Mesothelial cell of epicardium (in vitro differentiated cells): ENCODE data around the gene APMAP. TPM values are rescaled to one million over a fixed set of nuclear protein-coding genes. Genes with fewer than 3 reads are reported as not detected.

Experiments
- DNase-seq, 2 experiments: peaks; one replicate each; pipeline ENCODE4 v3.0.0; 2021; ENCODE audit warnings: low spot score in 2 of 2; ENCODE audit not compliant: unreplicated experiment in 2 of 2
- H3K27ac Mint-ChIP-seq: 2 replicates; pipeline ENCODE4 v1.8.0; 2021; ENCODE audit warnings: mixed read lengths
- H3K27me3 Mint-ChIP-seq: 2 replicates; pipeline ENCODE4 v1.8.0; 2021; ENCODE audit warnings: low read depth, mixed read lengths
- H3K36me3 Mint-ChIP-seq: 2 replicates; pipeline ENCODE4 v1.8.0; 2021; ENCODE audit warnings: mixed read lengths
- H3K4me1 Mint-ChIP-seq: 2 replicates; pipeline ENCODE4 v1.8.0; 2021; ENCODE audit warnings: mixed read lengths
- H3K4me3 Mint-ChIP-seq: 2 replicates; pipeline ENCODE4 v1.8.0; 2021; ENCODE audit warnings: mild to moderate bottlenecking, moderate library complexity, mixed read lengths
- H3K9me3 Mint-ChIP-seq: 2 replicates; pipeline ENCODE4 v1.8.0; 2021; ENCODE audit warnings: mixed read lengths
- total RNA-seq: library from RNA; stranded (reverse); gene quantifications from 3 replicates; pipeline ENCODE4 v1.2.1, GENCODE V29; 2021
- TF ChIP-seq, protein P1 (sequence below): fragments of 200-600 bp; sonication (generic); IDR thresholded peaks from one replicate; pipeline ENCODE4 v1.5.0; 2021; ENCODE audit warnings: antibody characterized with exemption; ENCODE audit not compliant: unreplicated experiment

Gene APMAP
- total RNA-seq, 1 donor from 2014 or later: 77.4 TPM

DNA sequence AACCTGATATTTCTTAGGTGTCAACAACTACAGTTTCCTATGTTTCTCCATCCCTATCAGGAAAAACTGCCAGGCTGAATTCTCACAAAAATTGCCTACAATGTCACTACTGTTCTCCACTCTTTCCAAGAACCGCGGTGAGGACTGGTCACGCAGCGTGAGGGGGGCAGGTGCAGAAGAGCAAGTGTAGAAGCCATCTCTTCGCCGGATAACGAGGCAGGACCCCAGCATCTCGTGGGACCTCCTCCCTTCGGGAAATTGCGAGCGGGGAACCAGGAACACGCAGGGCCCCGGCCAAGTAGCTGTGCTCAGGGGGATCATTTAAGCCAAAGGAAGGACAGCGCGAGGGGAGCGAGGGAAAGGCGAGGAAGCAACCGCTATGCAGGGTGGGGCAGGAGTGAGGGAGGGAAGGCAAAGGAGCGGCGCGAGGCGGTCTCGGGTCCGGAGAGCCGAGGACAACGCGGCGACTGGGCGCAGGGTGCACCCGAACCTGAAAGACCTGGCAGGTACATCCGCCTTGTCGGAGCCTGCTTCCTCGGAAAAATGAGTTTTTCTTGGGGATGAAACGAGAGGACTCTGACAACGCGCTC is 559 bp downstream of the APMAP start:
- Mint-ChIP-seq H3K4me3 (peak overlapping the region; percentile 91), H3K27ac (peak overlapping the region; percentile 94), H3K9me3 (no peaks in the 10 kb centered on the region), H3K4me1 (peaks cover 39% of the 10 kb centered on the region), H3K36me3 (no peaks in the 10 kb centered on the region), H3K27me3 (peaks cover 4% of the 10 kb centered on the region)
- DNase-seq: peak in 1 of 2 experiments; percentile 56
- TF ChIP-seq, protein P1, sequence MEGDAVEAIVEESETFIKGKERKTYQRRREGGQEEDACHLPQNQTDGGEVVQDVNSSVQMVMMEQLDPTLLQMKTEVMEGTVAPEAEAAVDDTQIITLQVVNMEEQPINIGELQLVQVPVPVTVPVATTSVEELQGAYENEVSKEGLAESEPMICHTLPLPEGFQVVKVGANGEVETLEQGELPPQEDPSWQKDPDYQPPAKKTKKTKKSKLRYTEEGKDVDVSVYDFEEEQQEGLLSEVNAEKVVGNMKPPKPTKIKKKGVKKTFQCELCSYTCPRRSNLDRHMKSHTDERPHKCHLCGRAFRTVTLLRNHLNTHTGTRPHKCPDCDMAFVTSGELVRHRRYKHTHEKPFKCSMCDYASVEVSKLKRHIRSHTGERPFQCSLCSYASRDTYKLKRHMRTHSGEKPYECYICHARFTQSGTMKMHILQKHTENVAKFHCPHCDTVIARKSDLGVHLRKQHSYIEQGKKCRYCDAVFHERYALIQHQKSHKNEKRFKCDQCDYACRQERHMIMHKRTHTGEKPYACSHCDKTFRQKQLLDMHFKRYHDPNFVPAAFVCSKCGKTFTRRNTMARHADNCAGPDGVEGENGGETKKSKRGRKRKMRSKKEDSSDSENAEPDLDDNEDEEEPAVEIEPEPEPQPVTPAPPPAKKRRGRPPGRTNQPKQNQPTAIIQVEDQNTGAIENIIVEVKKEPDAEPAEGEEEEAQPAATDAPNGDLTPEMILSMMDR: no peak

DNA sequence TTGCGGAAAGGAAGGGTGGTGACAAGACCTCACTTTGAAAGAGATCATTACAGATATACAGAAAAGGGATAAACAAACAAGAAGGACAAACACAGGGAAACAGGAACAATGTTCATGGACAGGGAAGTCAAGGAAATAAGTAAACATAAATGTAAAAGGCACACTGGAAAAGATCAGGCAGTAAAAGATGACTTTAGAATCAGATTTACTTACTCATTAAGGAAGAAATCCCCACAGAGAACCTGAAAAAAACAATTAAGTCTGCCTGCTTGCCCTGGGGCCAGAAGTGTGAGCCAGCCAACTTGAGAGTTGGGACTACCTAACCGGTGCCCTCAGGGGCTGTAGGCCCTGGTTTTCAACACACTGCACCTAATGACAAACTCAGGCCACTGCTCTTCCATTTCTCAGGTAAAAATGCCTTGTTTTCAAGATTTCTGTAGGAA is 1.7 kb downstream of the APMAP start:
- Mint-ChIP-seq H3K27ac (no peak overlapping the region), H3K36me3 (no peaks in the 10 kb centered on the region), H3K4me3 (peak overlapping the region; percentile 91), H3K27me3 (no peaks in the 10 kb centered on the region), H3K4me1 (peaks cover 34% of the 10 kb centered on the region), H3K9me3 (no peaks in the 10 kb centered on the region)
- TF ChIP-seq, protein P1: no peak
- no peak for DNase-seq

DNA sequence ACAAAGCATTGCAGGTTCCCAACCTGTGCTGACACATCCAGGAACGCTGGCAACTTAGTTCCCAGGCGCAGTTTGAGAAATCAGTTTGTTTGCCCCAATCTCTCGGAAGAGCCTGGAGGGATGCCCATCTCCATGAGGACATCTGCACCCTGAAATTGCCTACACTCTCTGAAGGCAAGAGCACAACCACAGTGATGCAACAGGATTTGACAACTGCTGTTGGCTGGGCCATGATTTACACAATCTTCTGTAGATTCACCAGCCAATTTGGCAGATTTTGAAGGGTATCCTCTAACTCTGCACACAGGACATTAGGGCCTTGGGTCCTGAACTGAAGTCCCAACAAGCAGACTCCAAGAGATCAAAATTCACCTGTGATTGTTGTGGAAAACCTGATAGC is 3.4 kb downstream of the APMAP start:
- Mint-ChIP-seq H3K4me3 (no peak overlapping the region), H3K36me3 (no peaks in the 10 kb centered on the region), H3K27me3 (no peaks in the 10 kb centered on the region), H3K9me3 (no peaks in the 10 kb centered on the region), H3K4me1 (peaks cover 24% of the 10 kb centered on the region), H3K27ac (no peak overlapping the region)
- TF ChIP-seq, protein P1: no peak
- DNase-seq: no peak

DNA sequence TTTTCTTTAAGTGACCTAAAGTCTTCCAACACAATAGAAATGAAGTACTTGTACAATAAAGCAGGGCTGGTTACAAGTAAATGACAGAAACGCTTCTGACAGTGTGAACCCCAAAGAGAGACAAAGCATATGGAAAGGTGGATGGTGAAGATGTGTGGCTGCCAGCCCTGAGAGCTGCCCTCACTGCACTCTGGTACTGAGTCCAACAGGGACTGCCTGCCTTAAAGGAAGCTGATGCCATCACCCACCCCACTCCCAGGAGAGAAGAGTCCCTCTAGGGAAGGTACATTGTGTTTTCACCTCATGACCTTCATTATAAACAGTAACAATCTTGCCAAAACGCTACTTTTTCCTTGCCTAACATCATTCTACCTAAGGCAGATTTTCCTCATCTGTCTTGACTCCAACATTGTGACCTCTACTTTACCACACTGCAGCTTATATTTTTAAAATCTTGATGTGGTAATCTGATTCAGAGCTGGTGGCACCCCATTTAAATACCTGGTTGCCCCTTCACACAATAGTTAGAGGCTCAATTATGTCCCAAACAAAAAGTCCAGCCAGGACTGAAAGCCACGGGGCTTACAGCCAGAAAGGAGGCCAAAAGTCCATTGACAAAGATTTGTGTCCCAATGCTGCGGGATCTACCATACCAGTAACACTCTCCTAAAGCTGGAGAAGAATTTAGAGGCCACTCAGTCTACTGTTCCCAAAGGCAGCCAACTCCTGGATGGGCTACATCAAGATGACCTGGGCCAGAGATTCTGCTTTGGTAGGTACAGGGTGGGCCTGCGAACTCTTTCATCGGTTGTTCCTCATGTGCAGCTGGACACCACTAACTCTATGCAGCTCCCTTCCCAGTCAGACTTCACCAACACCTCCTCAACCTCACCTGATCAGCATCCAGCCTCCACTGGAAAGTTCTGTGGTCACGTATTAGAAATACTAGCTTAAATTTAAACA is 4.4 kb downstream of the APMAP start:
- H3K27ac Mint-ChIP-seq: no peak overlapping the region
- TF ChIP-seq, protein P1: no peak
- H3K36me3 Mint-ChIP-seq: no peaks in the 10 kb centered on the region
- peak in 1 of 2 experiments; percentile 14 for DNase-seq
- H3K4me1 Mint-ChIP-seq: peaks cover 14% of the 10 kb centered on the region
- H3K27me3 Mint-ChIP-seq: no peaks in the 10 kb centered on the region
- no peak overlapping the region for H3K4me3 Mint-ChIP-seq
- no peaks in the 10 kb centered on the region for H3K9me3 Mint-ChIP-seq

DNA sequence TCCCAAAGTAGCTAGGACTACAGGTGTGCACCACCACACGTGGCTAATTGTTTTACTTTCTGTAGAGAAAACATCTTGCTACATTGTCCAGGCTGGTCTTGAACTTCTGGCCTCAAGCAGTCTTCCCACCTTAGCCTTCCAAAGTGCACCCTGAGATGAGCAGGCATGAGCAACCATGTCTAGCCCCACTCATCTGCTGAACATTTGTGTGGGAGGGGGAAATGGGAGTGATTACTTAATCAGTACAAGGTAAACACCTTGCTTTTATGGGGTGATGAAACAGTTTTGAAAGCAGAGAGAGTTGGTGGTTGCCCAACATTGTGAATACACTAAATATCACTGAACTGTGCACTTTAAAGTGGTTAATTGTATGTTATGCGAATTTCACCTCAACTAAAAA is 5.3 kb downstream of the APMAP start:
- DNase-seq: no peak
- Mint-ChIP-seq H3K4me3 (no peak overlapping the region), H3K27me3 (no peaks in the 10 kb centered on the region)

More for the DNA sequence above, 5.3 kb downstream of the APMAP start:
- TF ChIP-seq, protein P1: no peak
- no peak overlapping the region for H3K27ac Mint-ChIP-seq
- H3K9me3 Mint-ChIP-seq: no peaks in the 10 kb centered on the region
- H3K4me1 Mint-ChIP-seq: peaks cover 14% of the 10 kb centered on the region
- peaks cover 8% of the 10 kb centered on the region for H3K36me3 Mint-ChIP-seq
